Heart left ventricle (tissue), 13 donors: ENCODE data around the gene RHBDL2.

Source experiments
- CTCF ChIP-seq, 12 donors: fragments of 200-600 bp; sonication (generic) in 4 of 12; IDR thresholded peaks; one replicate each; pipeline versions ENCODE4 v1.5.0 to v1.8.0; 2018 to 2022; ENCODE audit warnings: antibody characterized with exemption in 12 of 12, mild to moderate bottlenecking in 5 of 12
- POLR2A ChIP-seq, 2 donors: fragments of 450-650 bp; IDR thresholded peaks; one replicate each; pipeline ENCODE4 v1.6.1; 2017; ENCODE audit warnings: antibody characterized with exemption in 2 of 2, mild to moderate bottlenecking in 2 of 2, moderate library complexity in 2 of 2
- donor health status: ischemic (EF 13 %, LVEDD 7.1; RV severe dilation, severe dysfunction).
- donor health status: DM: no; HTN: yes; CAD: no.
- donor health status: DM: no; HTN: no; CAD: no.
- donor health status: ischemic (EF 25% LVEDD 6.9; RV normal size, moderate dysfunction).
- donor health status: ischemic (EF 25% LVEDD 5.7; RV mildly dilated, moderate dysfunction).
- donor health status: ischemic (EF 35%, LVEDD 5.7; RV mildly dilated, moderate dysfunction).
- donor health status: nonischemic (EF 11% LVEDD 7.7; RV severe dilation, severe dysfunction).
- donor health status: DM: yes; HTN: yes; CAD: no.
- donor health status: PGD.
- donor health status: ischemic (EF 29% LVEDD 5.4; RV normal size, mild dysfunction).
- donor health status: nonischemic (EF 23%, LVEDD 6.1; RV moderate dilation, normal function).

GRCh38 chr1:38905985-38906384 lies 35.6 kb downstream of the RHBDL2 start:
- TF ChIP-seq CTCF (IDR thresholded peaks at IDR 0.05) (no peak), POLR2A (IDR thresholded peaks at IDR 0.05) (no peak)
